ENCODE data around the gene SENP8.

The SENP8 gene

DNA sequence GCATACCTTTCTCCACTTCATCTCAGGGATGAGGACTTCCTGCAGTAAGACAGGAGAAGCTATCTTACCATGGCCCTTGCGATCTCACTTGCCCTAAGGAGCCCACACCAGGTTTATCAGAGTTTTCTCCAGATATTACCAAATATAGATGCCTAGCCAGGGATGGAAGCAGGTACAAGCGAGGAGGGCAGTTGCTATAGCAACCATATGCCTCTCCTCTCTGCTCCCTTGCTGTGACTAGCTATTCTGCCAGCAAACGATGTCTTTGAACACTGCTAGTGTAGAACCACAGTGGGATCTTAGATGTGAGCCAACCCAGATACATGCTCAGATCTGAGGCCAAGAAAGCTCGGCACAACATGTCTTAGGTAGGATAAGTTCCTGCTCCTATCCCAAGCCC is 45.5 kb downstream of the SENP8 start:
- H3K4me3 ChIP-seq (ENCODE audit: low read length) = no peak overlapping the region
- TF ChIP-seq, protein P1, sequence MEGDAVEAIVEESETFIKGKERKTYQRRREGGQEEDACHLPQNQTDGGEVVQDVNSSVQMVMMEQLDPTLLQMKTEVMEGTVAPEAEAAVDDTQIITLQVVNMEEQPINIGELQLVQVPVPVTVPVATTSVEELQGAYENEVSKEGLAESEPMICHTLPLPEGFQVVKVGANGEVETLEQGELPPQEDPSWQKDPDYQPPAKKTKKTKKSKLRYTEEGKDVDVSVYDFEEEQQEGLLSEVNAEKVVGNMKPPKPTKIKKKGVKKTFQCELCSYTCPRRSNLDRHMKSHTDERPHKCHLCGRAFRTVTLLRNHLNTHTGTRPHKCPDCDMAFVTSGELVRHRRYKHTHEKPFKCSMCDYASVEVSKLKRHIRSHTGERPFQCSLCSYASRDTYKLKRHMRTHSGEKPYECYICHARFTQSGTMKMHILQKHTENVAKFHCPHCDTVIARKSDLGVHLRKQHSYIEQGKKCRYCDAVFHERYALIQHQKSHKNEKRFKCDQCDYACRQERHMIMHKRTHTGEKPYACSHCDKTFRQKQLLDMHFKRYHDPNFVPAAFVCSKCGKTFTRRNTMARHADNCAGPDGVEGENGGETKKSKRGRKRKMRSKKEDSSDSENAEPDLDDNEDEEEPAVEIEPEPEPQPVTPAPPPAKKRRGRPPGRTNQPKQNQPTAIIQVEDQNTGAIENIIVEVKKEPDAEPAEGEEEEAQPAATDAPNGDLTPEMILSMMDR (conservative IDR thresholded peaks at IDR 0.05; ENCODE audit: low read depth, low read length) = no peak
- no peak for DNase-seq (ENCODE audit: low read depth)

DNA sequence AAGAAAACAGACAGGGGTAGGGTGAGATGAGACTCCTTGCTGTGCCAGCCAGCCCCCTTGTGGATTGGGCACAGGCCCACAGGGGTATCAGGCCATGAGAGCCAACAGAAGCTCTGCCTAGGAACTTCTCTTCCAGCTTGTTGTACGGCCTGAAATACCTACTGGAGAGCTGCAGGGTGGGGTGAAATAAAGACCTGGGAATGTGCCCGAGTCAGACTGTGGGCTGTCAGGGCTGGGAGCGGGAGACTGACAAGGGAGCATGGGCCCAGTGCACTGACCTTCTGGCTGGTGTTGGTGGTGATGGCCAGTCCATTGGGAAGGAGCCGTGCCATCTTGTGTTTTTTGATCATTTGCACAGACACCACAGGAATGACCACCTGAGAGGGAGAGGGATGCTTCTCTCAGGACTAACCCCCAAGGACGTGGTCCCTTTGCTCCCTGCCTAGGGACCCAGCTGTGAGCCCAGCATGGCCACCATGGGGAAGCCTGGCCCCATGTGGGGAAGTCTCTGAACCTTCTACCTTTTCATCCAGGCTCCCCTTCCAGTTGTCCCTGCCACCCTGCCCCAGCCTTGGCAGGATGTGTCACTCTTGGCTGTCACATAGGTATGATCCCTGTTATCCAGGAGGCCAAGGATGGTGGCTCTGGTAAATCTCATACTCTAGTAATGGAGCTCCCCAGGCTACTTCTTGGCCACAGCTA is 48.7 kb downstream of the SENP8 start:
- no peak overlapping the region for H3K4me3 ChIP-seq (ENCODE audit: low read length)
- TF ChIP-seq, protein P1 (conservative IDR thresholded peaks at IDR 0.05; ENCODE audit: low read depth, low read length) = no peak
- DNase-seq (ENCODE audit: low read depth) = no peak

DNA sequence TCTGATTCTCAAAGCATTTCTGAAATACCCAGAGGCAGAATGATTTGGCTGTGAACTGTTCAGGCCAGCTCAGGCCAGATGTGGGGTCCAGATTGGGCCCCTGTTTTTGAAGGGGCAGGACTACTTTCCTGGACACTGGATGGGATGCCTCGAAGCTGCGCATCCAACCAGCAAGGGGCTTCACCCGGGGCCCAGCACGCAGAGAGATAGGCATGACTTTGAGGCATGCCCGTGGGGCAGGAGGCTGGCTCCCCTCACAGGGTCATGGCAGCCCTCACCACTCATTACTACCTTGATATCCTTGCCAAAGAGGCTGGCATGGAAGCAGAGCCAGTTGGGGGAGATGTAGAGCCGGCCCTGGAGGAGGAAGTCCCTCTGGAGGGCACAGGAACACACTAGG is 49.2 kb downstream of the SENP8 start:
- DNase-seq (ENCODE audit: low read depth) = no peak
- TF ChIP-seq, protein P1 (conservative IDR thresholded peaks at IDR 0.05; ENCODE audit: low read depth, low read length) = no peak
- H3K4me3 ChIP-seq (ENCODE audit: low read length) = no peak overlapping the region

DNA sequence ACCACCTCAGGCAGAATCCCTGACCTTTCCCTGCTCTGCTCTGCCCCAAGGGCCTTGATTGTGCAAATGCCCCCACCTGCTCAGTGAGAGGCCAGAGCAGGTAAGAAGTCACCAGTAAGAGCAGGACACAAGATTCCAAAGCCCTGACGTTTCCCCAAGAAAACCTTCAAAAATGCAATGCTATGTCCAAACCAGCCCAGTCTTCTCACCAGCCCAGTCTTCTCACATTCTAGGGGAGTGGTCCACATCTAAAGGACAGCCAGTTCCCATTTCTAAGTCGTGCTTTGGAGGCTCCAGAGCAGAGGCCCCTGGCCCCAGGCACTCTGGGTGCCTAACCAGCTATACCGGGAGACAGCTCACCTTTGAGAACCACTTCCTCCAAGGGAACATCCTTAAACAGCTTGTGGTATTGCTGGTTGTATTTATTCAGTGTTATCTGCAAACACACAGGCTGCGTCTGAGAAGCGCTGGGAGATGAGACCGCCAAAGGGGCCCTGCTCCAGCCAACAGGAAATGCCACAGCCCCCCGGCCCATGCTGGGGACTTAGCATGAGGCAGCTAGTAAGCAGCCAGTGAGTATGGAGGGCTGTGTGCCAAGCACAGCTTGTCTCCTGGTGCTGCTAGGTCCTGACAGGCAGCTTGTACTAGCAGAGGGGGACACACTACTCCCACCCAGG is 50.1 kb downstream of the SENP8 start:
- TF ChIP-seq, protein P1 (conservative IDR thresholded peaks at IDR 0.05; ENCODE audit: low read depth, low read length) = no peak
- H3K4me3 ChIP-seq (ENCODE audit: low read length) = no peak overlapping the region
- DNase-seq (ENCODE audit: low read depth) = peak; percentile 41

DNA sequence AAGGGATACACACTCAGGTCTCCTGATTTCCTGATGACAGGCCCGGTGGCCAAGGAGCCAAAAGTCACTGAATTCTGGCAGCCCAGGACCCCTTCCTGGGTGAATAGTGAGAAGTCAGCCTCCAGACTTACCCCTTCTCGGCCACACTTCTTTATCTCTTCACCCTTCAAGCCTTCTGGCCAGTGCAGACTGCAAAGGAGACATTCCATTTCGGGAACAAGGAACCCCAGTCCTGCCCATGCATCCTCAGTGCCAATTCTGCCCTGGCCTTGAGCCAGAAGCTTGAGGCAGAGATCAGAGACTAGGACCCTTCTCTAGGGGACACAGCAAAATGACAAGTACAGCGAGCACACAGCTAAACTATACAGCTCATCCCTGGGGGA is 50.6 kb downstream of the SENP8 start:
- H3K4me3 ChIP-seq (ENCODE audit: low read length) = no peak overlapping the region
- TF ChIP-seq, protein P1 (conservative IDR thresholded peaks at IDR 0.05; ENCODE audit: low read depth, low read length) = no peak

DNA sequence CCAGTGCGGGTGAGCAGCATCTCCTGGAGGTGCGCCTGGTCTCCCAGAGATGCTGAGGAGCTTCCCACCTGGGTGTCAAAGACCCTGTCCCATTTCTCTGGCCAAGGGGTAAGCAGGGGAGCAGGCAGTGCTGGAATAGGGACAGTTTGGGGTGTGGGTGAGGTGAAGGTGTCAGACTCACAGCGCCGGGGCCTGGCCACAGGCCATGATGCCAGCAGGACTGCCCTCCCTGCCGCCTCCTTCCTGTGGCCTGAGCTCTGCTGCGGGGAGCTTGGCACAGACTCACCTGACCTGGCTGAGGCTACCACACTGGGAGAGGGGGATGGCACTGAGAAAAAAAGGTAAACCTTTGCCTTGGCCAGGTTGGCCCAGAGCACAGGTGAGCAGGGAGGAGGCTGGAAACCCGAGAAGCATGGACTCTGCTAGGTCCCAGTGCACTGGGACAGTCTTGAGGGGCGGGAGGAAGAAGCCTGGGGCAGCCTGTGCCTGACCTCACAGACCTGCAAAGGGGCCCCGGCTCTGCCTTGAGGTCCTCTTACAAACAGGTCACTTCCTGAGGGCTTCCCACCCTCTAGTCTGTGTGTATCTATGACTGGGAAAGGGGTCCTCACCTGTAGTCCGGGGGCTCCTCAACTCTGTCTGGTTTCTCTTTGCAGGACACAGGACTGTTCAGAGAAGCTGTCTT is 51.2 kb downstream of the SENP8 start:
- no peak overlapping the region for H3K4me3 ChIP-seq (ENCODE audit: low read length)
- TF ChIP-seq, protein P1 (conservative IDR thresholded peaks at IDR 0.05; ENCODE audit: low read depth, low read length) = no peak
- no peak for DNase-seq (ENCODE audit: low read depth)

More for the DNA sequence above, 50.6 kb downstream of the SENP8 start:
- DNase-seq (ENCODE audit: low read depth) = no peak

Data from retinal pigment epithelial cell (primary cell).